LNCaP clone FGC (cell line): ENCODE data around the gene PPP1R3G.

ENCODE experiments used
- DNase-seq: peaks from one replicate; pipeline ENCODE4 v3.0.0-alpha.2; 2011; ENCODE audit warnings: low read depth
- H3K4me3 ChIP-seq: 2 replicates; pipeline ENCODE4 v1.5.1; 2011; ENCODE audit warnings: mild to moderate bottlenecking, low read depth, low read length, control low read depth
- TF ChIP-seq, protein P1 (sequence below): IDR thresholded peaks from 2 replicates; pipeline ENCODE4 v1.5.1; 2012; ENCODE audit warnings: mild to moderate bottlenecking; ENCODE audit not compliant: control insufficient read depth, insufficient read depth; ENCODE audit errors: extremely low read depth

The PPP1R3G gene

DNA sequence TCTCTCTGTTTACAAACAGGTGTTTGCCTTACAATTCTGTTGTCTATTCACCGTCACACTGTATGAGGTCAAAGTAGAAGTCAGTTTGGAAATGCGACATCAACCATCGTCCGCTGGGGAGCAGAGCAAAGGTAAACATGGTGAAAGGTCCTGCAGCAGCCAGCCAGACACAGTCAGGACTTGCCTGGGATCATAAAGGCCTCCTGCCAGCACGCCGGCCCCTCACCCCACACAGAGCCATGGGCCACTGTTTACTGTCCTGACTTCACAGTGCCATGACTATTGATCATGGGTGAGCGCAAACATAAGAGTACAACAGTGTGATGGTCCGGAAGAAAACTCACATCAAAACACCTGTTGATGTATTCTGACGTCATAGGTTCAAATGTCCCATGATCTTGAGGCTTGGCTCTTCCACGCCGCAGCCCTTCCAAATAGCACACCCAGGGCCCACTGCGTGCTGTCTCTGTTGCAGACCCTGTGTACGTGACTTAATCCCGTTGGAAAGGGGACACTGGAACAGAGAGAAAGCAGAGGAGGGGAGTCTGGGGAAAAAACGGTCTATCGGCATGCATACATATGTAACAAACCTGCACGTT lies 16.9 kb upstream of the PPP1R3G start:
- no peak for DNase-seq
- TF ChIP-seq, protein P1, sequence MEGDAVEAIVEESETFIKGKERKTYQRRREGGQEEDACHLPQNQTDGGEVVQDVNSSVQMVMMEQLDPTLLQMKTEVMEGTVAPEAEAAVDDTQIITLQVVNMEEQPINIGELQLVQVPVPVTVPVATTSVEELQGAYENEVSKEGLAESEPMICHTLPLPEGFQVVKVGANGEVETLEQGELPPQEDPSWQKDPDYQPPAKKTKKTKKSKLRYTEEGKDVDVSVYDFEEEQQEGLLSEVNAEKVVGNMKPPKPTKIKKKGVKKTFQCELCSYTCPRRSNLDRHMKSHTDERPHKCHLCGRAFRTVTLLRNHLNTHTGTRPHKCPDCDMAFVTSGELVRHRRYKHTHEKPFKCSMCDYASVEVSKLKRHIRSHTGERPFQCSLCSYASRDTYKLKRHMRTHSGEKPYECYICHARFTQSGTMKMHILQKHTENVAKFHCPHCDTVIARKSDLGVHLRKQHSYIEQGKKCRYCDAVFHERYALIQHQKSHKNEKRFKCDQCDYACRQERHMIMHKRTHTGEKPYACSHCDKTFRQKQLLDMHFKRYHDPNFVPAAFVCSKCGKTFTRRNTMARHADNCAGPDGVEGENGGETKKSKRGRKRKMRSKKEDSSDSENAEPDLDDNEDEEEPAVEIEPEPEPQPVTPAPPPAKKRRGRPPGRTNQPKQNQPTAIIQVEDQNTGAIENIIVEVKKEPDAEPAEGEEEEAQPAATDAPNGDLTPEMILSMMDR, result no peak
- no peak overlapping the region for H3K4me3 ChIP-seq

DNA sequence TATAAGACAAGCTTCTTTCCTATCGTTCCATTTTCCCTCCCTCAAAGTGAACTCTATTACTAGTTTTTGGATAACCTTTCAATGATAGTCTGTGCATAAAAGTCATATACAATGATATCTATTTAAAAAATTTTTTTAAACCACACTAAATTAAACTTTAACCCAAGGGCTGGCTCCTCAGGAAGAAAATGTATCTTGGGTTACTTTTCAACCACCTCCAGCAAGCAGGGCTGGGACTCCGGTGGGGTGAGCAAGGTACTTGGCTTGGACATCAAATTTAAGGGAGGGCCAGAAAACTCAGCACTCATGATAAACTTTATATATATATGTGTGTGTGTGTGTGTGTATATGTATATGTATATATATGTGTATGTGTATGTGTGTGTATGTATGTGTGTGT lies 13.9 kb upstream of the PPP1R3G start:
- H3K4me3 ChIP-seq, result no peak overlapping the region
- DNase-seq, result no peak
- TF ChIP-seq, protein P1, result no peak

DNA sequence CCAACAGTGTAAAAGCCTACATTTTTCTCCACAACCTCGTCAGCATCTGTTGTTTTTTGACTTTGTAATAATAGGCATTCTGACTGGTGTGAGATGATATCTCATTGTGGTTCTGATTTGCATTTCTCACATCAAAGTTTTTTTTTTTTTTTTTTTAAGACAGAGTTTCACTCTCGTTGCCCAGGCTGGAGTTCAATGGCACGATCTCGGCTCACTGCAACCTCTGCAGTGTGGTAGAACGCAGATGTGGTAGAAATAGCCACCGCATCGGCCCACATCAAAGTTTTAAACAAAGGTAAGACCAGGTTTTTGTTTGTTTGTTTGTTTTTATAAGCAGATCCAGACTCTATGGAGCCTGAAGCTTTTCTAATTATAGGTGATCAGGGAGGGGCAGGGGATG lies 12.7 kb upstream of the PPP1R3G start:
- no peak for DNase-seq
- H3K4me3 ChIP-seq, result no peak overlapping the region
- TF ChIP-seq, protein P1, result no peak

DNA sequence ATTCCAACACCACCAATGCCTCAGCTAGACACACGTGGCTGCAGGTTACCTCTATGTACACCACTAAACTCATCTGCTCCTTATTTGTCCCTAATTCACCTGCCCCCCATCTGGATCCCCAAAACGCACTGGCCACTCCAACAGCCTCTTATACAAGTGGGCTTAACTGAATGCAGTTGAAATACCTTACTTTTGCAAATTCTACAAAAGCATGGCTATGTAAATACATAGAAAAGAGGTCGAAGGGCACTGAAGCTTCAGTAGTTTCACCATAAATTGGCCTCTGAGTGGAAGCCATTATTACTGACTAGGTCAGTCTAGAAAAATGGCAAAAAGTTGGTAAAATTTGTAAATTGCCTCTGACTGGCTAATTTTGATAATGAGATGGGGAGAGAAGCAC lies 11.1 kb upstream of the PPP1R3G start:
- no peak overlapping the region for H3K4me3 ChIP-seq
- DNase-seq, result no peak
- TF ChIP-seq, protein P1, result no peak

DNA sequence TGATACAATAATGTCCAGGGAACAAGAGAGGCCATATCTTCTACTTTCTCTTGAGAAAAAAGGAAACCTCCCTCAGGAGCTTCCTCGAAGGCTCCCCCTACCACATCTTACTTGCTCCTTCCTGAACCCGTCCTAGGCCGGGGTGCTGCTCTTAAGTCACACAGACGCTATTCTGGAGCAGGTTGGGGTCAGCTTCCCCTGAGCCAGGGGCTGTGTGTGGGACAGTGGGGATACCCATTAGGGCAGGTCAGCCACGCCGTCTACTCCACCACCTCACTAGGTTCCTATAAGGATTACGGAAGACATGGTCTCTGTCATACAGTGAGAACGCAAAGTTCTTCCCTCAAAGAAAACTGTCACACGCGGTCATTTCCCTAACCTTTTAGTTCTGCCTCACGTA lies 8.2 kb upstream of the PPP1R3G start:
- DNase-seq, result no peak
- TF ChIP-seq, protein P1, result no peak
- no peak overlapping the region for H3K4me3 ChIP-seq

DNA sequence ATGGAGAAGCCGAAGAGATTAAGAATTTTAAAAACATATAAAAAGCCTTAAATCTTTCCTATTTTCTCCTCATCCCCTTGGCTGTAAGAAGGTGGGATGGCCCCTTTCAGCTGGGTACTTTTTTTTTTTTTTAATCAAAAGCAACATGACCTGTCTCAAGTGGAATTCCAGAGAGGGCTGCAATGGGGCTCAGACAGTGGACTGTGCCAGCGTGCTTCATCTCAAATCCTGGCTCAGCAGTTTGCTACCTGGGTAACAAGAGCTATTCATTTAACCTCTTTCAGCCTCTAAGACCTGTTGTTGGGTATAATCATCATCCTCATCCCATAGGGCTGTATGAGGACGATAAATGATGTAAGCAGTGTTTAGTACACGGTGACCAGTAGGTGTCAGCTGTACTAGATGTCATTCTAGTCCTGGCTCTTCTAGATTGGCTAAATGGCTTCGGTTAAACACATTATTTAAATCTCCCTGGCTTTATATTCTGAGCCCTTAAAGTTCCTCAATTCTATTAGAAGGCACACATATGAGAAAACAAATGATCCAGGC lies 6.9 kb upstream of the PPP1R3G start:
- TF ChIP-seq, protein P1, result peak; percentile 45
- no peak overlapping the region for H3K4me3 ChIP-seq
- DNase-seq, result no peak

DNA sequence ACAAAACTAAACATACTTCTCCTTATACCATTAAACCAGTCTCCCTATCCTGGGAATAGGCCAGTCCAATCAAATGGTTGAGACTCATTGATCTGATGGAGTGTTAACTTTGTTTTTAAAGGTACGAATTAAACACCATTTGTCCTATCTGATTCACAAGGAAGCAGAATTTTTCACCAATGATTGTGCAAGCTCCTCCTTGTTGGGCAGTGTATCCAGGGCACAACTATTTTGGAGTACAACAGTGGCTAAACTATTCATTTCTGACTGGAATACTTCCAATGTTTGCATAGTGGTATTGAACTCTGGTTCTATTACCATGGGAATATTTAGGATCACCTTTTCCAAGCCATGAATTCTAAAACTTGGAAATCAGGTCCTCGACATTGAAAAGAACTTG lies 5.4 kb upstream of the PPP1R3G start:
- TF ChIP-seq, protein P1, result no peak
- H3K4me3 ChIP-seq, result no peak overlapping the region
- no peak for DNase-seq
